Stimulated activated naive CD4-positive, alpha-beta T cell treated with Interleukin-2 at 50 U/mL for 16 hours (primary cell): Measurements from ENCODE around the gene COA6.

Experiments used
- DNase-seq: peaks from one replicate; lab custom pipeline; 2025; lab: John Stamatoyannopoulos, UW

Gene COA6

DNA sequence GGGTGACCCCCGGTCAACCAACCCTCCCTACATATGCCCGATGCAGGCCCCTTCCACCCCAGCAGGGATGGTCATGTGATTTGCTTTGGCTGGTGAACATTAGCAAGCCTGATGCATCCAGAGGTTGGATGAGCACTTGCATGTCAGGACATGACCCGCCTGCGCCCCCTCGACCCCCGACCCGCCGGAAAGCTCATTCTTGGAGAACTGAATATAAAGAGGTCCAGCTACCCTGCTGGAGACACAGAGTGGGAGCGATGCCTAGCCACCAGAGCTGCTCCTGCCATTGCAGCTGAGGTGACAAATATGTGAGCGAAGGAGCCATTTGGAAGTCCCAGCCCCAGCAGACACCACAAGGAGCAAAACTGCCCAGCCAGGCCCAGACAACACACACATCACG is 39.6 kb downstream of the COA6 start:
- no peak for DNase-seq

DNA sequence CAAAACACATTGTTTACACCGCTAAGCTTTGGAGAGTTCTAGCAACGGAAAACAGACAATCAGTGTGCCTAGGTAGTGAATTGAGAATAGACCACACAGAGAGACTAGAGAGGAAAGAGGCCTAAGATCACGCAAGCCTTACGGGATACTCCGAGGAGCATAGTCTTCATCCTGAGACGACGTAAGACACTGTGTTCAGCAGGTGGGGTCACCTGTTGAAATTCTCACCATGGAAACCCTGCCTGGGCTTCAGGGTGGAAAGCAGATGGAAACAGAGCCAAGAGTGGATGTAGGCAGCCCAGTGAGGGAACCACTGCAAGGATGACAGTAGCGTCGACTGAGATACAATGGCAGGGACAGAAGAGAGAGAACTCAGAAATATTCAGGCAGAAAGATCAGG is 40.2 kb downstream of the COA6 start:
- DNase-seq: no peak

DNA sequence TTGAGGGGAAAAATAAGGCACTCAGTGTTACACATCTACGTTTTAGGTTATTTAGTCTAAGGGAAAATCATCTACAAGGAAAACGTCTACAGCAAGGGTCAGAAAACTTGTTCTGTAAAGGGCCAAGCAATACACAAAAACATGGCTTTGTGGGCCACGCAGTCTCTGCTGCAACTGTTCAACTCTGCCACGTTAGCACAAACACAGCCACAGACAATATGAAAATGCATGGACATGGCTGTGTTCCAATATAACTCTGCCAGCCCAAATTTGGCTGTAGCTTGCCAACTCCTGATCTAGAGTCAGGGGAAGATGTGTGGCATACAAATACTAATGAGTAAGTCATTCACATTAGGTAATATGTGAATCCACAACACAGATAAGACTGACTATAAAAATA is 40.7 kb downstream of the COA6 start:
- DNase-seq: no peak

DNA sequence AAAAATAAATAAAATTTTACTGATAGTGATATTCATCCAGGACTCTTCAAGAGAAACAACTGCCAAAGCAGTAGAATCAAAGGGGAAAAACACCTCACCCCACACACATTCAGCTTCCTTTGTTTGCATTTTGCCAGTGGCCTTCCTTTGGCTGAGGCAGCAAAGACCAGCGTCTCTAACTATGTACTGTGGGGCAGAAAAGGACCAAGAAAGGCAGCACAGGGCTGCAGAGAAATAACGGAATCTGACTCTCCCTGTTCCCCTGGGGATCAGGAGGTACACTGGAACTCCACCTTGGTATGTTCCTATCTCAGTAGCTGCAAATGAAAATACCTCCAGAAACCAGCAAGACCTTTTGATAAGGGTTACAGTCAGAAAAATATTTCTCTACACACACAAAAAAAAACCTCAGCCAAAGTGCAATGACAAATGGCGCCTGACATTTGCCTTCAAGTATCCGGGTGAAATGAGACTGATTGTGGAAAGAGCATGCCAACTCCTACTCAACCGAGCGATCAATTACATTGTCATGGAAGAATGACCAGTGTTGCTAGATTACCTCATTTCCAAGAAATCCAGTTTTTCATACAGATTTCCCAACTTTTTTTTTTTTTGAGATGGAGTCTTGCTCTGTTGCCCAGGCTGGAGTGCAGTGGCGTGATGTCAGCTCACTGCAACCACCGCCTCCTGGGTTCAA is 54.8 kb downstream of the COA6 start:
- DNase-seq: no peak

DNA sequence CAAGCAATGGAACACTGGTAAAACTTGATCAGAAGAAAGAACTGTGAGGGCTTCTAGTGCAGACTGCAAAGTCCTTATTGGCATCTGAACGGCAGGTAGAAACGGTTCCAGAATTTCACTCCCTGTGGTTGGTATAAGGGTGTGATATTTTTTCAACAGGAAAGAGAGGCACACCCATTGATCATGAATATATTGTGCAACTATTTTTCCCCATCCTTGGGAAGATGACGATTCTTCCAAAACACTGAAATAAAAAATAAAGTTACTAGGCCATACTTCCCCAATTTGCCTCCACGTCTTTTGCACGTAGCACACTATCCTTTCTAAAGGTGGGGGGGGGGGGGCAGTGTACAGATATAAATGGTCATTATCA is 56.2 kb downstream of the COA6 start:
- no peak for DNase-seq

DNA sequence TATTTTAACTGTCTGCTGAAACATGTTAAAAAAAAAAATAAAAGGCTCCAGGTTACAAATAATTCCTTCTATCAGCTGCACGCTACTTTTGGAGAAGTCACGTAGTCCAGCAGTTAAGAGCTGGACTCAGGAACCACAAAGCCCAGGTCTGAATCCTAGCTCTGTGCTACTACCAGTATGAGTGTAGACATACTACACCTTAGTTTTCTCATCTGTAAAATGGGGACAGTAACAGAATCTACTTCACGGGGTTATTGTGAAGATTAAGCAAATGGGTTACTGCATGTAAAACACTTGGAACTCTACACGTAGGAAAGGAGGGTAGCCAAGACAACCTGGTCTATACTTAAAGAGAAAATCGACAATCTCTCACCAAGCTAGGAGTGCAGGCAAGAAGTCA is 57.4 kb downstream of the COA6 start:
- no peak for DNase-seq

DNA sequence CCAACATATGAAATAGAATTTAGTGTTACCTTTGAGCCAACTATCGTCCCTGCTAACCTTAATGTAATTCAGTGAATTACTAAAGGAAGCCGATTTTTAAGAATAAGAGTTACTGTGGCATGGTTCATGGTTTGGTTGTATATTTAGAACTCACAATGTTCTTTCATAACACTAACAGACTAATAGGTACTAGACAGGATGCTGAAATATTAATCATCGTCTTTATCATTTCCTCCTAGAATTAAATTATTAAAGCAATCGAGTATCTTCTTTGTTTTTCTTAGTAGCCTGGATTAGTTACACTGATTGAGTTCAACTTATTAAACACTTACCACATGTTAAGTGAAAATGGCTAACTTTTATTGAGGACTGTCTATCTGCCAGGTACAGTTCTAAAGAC is 58.0 kb downstream of the COA6 start:
- no peak for DNase-seq

DNA sequence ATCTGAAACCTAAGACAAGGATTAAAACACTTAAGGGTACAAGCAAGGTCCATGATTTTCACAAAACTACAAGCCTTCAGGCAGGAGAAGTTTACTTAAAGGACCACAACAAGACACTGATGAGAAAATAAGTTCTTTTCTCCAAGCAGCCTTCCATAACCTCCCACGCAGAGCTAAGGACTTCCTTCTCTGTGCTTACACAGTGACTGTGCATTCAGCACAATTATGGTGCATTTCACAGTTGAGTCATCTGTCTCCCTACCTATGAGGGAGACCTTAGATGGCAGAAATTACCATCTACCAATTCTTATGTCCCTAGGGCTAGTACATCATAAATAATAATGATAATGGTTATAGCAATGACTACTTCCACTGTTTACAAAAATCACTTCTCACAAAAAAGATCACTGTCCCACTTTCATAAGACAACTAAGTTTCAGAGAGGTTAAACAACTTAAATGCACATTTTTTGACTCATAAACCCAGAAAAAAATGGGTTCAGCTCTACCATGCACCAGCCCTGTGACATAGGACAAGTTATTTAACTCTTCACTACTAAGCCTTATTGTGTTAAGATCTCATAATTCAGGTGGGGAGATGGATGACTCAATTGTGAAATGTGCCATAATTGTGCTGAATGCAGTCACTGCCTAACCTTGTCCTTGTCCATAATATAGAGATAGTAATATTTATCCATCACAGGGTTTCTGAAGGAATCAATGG is 60.5 kb downstream of the COA6 start:
- DNase-seq: no peak
